Natural killer cell (primary cell): ENCODE data around the gene GMPR. TPM values are rescaled to one million over a fixed set of nuclear protein-coding genes. Genes with fewer than 3 reads are reported as not detected.

Experiments used
- ATAC-seq, 3 donors: fragments of 150-1000 bp in 2 of 3; fragments of 200-7000 bp in 1 of 3; cut with Tn5 transposase; 1 replicate in 1 of 3; 2 replicates in 2 of 3; pipeline ENCODE4 v1.10.0; 2021; ENCODE audit warnings: mild to moderate bottlenecking in 2 of 3, moderate library complexity in 2 of 3
- DNase-seq, 2 donors: peaks; one replicate each; pipeline versions ENCODE4 v3.0.0 to v3.0.0-alpha.2; 2013 to 2021; ENCODE audit warnings: mixed read lengths in 1 of 2
- H3K27ac ChIP-seq: one replicate; pipeline ENCODE4 v1.5.1; 2013; ENCODE audit warnings: mild to moderate bottlenecking, low read length
- H3K27me3 ChIP-seq: one replicate; pipeline ENCODE4 v1.6.1; 2013; ENCODE audit warnings: low read length; ENCODE audit not compliant: control insufficient read depth, insufficient read depth
- H3K36me3 ChIP-seq: one replicate; pipeline ENCODE4 v1.6.1; 2013; ENCODE audit warnings: low read length; ENCODE audit not compliant: control insufficient read depth, insufficient read depth
- H3K4me1 ChIP-seq: one replicate; pipeline ENCODE4 v1.6.1; 2013; ENCODE audit warnings: low read length; ENCODE audit not compliant: control insufficient read depth, insufficient read depth
- H3K4me3 ChIP-seq: one replicate; pipeline ENCODE4 v1.5.1; 2013; ENCODE audit warnings: low read length
- H3K9me3 ChIP-seq: one replicate; pipeline ENCODE4 v1.6.1; 2013; ENCODE audit warnings: low read length; ENCODE audit not compliant: control insufficient read depth, insufficient read depth
- H3K27ac Mint-ChIP-seq, 2 donors: one replicate each; pipeline ENCODE4 v1.8.0; 2022; ENCODE audit warnings: mild to moderate bottlenecking in 2 of 2, mixed read lengths in 2 of 2, moderate library complexity in 1 of 2
- H3K27me3 Mint-ChIP-seq, 2 donors: one replicate each; pipeline ENCODE4 v1.8.0; 2022; ENCODE audit warnings: low read depth in 2 of 2, mixed read lengths in 2 of 2
- H3K36me3 Mint-ChIP-seq: one replicate; pipeline ENCODE4 v1.8.0; 2022; ENCODE audit warnings: mixed read lengths
- H3K4me1 Mint-ChIP-seq, 2 donors: one replicate each; pipeline ENCODE4 v1.8.0; 2022; ENCODE audit warnings: mixed read lengths in 2 of 2
- H3K4me3 Mint-ChIP-seq: one replicate; pipeline ENCODE4 v1.8.0; 2022; ENCODE audit warnings: mild to moderate bottlenecking, moderate library complexity, mixed read lengths
- H3K9me3 Mint-ChIP-seq, 2 donors: one replicate each; pipeline ENCODE4 v1.8.0; 2022; ENCODE audit warnings: mixed read lengths in 2 of 2
- WGBS: methylation state at CpG from one replicate; pipeline ENCODE4 v1.1.7; 2013; ENCODE audit warnings: missing lambda C conversion rate; ENCODE audit not compliant: insufficient coverage; 5-methylcytosine and 5-hydroxymethylcytosine counted together
- intact Hi-C: fragments of 100-400 bp; cut with micrococcal nuclease; formaldehyde crosslinking; loops from one replicate; pipeline ENCODE4 v1.14.2; 2022
- total RNA-seq, 4 donors: library from RNA; stranded (reverse); fragments of 120-200 nt in 1 of 4; gene quantifications; one replicate each; pipeline versions ENCODE4 v1.2.3 to v1.2.4, GENCODE V29; 2013 to 2022
- TF ChIP-seq, protein P1 (sequence below): fragments of 200-600 bp; IDR thresholded peaks from one replicate; pipeline ENCODE4 v1.8.0; 2022; ENCODE audit warnings: antibody characterized with exemption

Gene GMPR
- total RNA-seq, 3 donors from 2014 or later (not counting 1 experiment from before 2014, with no cell fraction given): 0.95 to 3.4 (median 3.2) TPM

DNA sequence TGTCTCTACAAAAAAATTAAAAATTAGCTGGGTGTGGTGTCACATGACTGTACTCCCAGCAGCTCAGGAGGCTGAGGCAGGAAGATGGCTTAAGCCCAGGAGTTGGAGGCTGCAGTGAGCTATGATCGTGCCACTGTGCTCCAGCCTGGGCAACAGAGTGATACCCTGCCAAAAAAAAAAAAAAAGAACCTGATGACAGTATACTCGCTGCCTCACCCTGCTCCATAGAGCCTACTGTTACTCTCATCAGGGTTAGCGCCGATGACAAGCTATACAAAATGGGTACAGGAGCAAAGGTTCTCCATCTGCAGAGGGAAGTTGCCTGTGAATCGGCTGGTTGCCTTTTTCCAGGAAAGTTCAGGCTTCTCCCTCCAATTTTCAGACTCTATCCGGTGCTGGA is 53.4 kb downstream of the GMPR start:
- 86% methylated on average over 6 of the region's 6 CpGs for WGBS
- no peak overlapping the region for H3K4me3 Mint-ChIP-seq
- no peak overlapping the region for H3K27ac ChIP-seq
- no peaks in the 10 kb centered on the region for H3K4me1 Mint-ChIP-seq
- H3K4me3 ChIP-seq: no peak overlapping the region
- no peaks in the 10 kb centered on the region for H3K4me1 ChIP-seq
- TF ChIP-seq, protein P1, sequence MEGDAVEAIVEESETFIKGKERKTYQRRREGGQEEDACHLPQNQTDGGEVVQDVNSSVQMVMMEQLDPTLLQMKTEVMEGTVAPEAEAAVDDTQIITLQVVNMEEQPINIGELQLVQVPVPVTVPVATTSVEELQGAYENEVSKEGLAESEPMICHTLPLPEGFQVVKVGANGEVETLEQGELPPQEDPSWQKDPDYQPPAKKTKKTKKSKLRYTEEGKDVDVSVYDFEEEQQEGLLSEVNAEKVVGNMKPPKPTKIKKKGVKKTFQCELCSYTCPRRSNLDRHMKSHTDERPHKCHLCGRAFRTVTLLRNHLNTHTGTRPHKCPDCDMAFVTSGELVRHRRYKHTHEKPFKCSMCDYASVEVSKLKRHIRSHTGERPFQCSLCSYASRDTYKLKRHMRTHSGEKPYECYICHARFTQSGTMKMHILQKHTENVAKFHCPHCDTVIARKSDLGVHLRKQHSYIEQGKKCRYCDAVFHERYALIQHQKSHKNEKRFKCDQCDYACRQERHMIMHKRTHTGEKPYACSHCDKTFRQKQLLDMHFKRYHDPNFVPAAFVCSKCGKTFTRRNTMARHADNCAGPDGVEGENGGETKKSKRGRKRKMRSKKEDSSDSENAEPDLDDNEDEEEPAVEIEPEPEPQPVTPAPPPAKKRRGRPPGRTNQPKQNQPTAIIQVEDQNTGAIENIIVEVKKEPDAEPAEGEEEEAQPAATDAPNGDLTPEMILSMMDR: no peak
- no peak for ATAC-seq
- no peak overlapping the region for H3K27ac Mint-ChIP-seq
- H3K27me3 Mint-ChIP-seq: peaks cover 0 to 7% of the 10 kb centered on the region in 2 donors
- DNase-seq: no peak
- no peaks in the 10 kb centered on the region for H3K36me3 Mint-ChIP-seq
- no peaks in the 10 kb centered on the region for H3K9me3 Mint-ChIP-seq
- H3K36me3 ChIP-seq: no peaks in the 10 kb centered on the region
- H3K9me3 ChIP-seq: no peaks in the 10 kb centered on the region
- intact Hi-C loops: no loop called here
- H3K27me3 ChIP-seq: no peaks in the 10 kb centered on the region

DNA sequence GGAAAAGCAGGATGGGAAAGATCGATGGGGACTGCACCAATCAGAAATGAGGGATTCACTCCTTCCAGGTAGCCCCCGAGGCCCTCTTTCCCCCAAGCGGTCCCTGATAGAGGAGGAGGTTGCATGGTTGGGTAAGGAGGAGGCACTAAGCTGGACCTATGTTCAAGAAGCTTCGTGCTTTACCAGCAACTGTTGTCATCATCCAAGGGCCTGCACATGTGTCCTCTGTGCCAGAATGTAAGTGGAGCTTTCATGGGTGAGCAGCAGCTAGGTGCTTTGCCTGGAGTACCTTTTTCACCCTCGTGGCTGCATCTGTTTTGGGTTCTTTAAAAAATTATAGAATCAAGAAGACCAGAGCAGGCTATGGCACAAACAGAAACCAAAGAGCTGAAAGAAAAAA is 54.0 kb downstream of the GMPR start:
- Mint-ChIP-seq H3K9me3 (no peaks in the 10 kb centered on the region), H3K4me1 (no peaks in the 10 kb centered on the region), H3K27ac (no peak overlapping the region), H3K36me3 (no peaks in the 10 kb centered on the region), H3K4me3 (no peak overlapping the region), H3K27me3 (peaks cover 0 to 7% of the 10 kb centered on the region in 2 donors)
- TF ChIP-seq, protein P1: no peak
- DNase-seq (no peak), ATAC-seq (no peak)
- Histone ChIP-seq H3K36me3 (no peaks in the 10 kb centered on the region), H3K27me3 (no peaks in the 10 kb centered on the region), H3K4me1 (no peaks in the 10 kb centered on the region), H3K9me3 (no peaks in the 10 kb centered on the region), H3K27ac (no peak overlapping the region), H3K4me3 (no peak overlapping the region)
- intact Hi-C loops: no loop called here
- WGBS: 81% methylated on average over 5 of the region's 5 CpGs

DNA sequence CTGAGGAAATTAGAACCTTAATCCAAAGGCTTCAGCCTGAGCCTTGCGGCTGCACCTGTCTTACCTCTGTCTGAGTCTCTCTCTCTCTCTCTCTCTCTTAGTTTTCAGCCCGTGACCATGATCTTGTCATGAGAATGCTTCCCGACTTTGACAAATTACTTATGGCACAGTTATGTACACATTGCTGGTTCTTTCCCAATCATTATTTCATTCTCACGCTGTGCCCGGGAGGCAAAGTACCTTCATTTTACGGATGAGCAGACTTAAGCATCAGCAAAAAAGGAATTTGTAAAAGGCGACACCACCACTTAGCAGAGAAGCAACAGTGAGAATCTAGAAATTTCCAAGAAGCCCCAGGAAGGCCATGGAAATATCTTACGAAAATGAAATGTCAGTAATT is 54.6 kb downstream of the GMPR start:
- no peaks in the 10 kb centered on the region for H3K9me3 ChIP-seq
- WGBS: 95% methylated on average over 8 of the region's 8 CpGs
- H3K27me3 ChIP-seq: no peaks in the 10 kb centered on the region
- H3K9me3 Mint-ChIP-seq: no peaks in the 10 kb centered on the region
- TF ChIP-seq, protein P1: no peak
- intact Hi-C loops: no loop called here
- no peak for DNase-seq
- peaks cover 0 to 7% of the 10 kb centered on the region in 2 donors for H3K27me3 Mint-ChIP-seq
- H3K27ac Mint-ChIP-seq: no peak overlapping the region
- no peak for ATAC-seq
- no peaks in the 10 kb centered on the region for H3K36me3 Mint-ChIP-seq
- no peak overlapping the region for H3K27ac ChIP-seq
- no peak overlapping the region for H3K4me3 ChIP-seq
- no peaks in the 10 kb centered on the region for H3K36me3 ChIP-seq
- no peaks in the 10 kb centered on the region for H3K4me1 Mint-ChIP-seq
- H3K4me1 ChIP-seq: no peaks in the 10 kb centered on the region
- H3K4me3 Mint-ChIP-seq: no peak overlapping the region

DNA sequence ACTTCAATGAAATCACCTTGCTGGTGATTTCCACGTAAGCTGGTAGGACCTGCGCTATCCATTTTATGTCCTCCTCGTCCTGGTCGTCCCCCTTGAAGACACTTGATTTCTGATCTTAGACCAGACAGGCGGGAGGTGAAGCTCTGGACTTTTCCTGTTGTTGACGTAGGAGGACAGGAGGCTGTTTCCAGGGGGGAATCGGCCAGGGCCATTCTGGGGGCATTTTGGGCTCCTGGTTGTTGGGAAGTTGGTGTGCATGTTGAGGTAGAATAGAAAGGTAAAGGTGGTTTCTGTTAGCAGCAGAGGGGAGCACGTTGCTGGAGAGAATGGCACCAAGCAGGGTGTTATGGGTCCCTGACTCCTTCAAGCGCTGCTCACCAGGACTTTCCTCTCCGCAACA is 56.0 kb downstream of the GMPR start:
- DNase-seq (no peak), ATAC-seq (no peak)
- H3K4me1 Mint-ChIP-seq: no peaks in the 10 kb centered on the region
- Histone ChIP-seq H3K4me3 (no peak overlapping the region), H3K4me1 (no peaks in the 10 kb centered on the region), H3K9me3 (no peaks in the 10 kb centered on the region), H3K36me3 (no peaks in the 10 kb centered on the region), H3K27me3 (no peaks in the 10 kb centered on the region), H3K27ac (no peak overlapping the region)
- H3K27ac Mint-ChIP-seq: no peak overlapping the region
- 91% methylated on average over 10 of the region's 10 CpGs for WGBS
- H3K36me3 Mint-ChIP-seq: no peaks in the 10 kb centered on the region
- H3K9me3 Mint-ChIP-seq: no peaks in the 10 kb centered on the region
- intact Hi-C loops: no loop called here
- H3K27me3 Mint-ChIP-seq: peaks cover 0 to 7% of the 10 kb centered on the region in 2 donors
- H3K4me3 Mint-ChIP-seq: no peak overlapping the region
- TF ChIP-seq, protein P1: no peak
